Measurements from ENCODE around the gene LRP2.

Gene LRP2

DNA sequence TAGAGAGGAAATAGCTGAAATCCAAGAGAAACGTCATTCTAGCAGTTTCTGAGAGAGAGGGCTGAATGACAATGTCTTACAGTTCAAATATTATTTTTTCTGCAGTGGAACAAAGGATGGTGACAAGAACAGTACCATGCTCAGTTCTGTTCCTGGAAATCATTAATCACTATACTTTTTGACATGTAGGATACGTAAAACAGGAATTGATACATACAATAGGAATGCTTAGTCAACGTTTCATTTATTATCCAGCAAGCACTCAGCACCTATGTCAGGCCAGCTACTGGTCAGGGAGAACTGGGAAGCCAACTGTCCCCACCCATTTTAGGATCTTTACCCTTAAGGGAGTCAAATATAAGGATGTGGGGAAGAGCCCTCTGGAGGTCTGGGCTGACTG, 178.3 kb downstream of the LRP2 start:
- Histone ChIP-seq H2AFZ (ENCODE audit: low read depth, low read length) (no peak overlapping the region), H3K14ac (ENCODE audit: low read length in 2 of 2) (no peak overlapping the region), H2BK15ac (ENCODE audit: low read depth, poor library complexity, severe bottlenecking) (no peak overlapping the region), H4K91ac (ENCODE audit: low read length) (no peak overlapping the region), H3K36me3 (ENCODE audit: control insufficient read depth in 1 of 2, insufficient read depth in 2 of 2, low read depth in 1 of 2, low read length in 2 of 2) (no peaks in the 10 kb centered on the region), H3K9me3 (ENCODE audit: control insufficient read depth, low read length) (no peaks in the 10 kb centered on the region), H2BK120ac (ENCODE audit: low read depth, low read length) (no peak overlapping the region), H3K4me1 (ENCODE audit: control insufficient read depth, insufficient read depth, low read depth, low read length) (no peaks in the 10 kb centered on the region), H3K27ac (ENCODE audit: low read length, poor library complexity, severe bottlenecking) (no peak overlapping the region), H2BK5ac (ENCODE audit: low read depth, low read length, poor library complexity, severe bottlenecking) (no peak overlapping the region), H3K9ac (ENCODE audit: low read length) (no peak overlapping the region), H3K4ac (ENCODE audit: low read depth in 1 of 2, low read length in 2 of 2) (no peak overlapping the region), H3K4me3 (ENCODE audit: insufficient read depth in 1 of 2, low read depth in 1 of 2, low read length in 2 of 2) (no peak overlapping the region), H3K23ac (ENCODE audit: low read length in 2 of 2) (no peak overlapping the region), H4K8ac (ENCODE audit: low read length) (no peak overlapping the region), H3K27me3 (ENCODE audit: control insufficient read depth in 1 of 2, insufficient read depth in 1 of 2, low read length in 2 of 2) (no peaks in the 10 kb centered on the region), H3K18ac (ENCODE audit: low read depth in 1 of 2, low read length in 2 of 2) (no peak overlapping the region), H2BK12ac (ENCODE audit: low read length in 2 of 2) (no peak overlapping the region), H2AK5ac (ENCODE audit: low read length, severe bottlenecking) (no peak overlapping the region), H3K4me2 (ENCODE audit: low read length, poor library complexity, severe bottlenecking) (no peak overlapping the region), H3K79me1 (replicated peaks; ENCODE audit: low read length, poor library complexity, severe bottlenecking) (no peaks in the 10 kb centered on the region)
- DNase-seq, result no peak
- WGBS, result 80% methylated on average over 1 of the region's 3 CpGs

DNA sequence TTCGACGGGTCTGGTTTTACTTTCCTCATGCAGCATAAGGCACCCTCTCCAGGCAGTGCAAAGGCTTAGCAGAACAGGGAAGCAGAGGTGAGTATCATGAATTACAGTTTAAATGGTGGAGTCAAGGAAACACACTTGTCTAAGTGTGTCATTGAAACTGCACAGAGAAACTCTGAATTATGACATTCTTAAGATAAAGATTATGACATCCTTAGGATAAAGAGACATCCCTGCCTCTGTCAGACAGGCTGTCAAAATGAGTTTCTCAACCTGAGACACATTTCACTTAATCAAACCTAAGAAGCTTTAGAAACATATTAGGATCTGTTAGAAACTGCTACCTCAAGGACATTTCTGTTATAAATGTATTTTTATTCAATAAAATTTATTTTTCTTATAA, 179.8 kb downstream of the LRP2 start:
- no peak overlapping the region for H3K23ac ChIP-seq (ENCODE audit: low read length in 2 of 2)
- H2BK5ac ChIP-seq (ENCODE audit: low read depth, low read length, poor library complexity, severe bottlenecking), result no peak overlapping the region
- H3K18ac ChIP-seq (ENCODE audit: low read depth in 1 of 2, low read length in 2 of 2), result no peak overlapping the region
- no peaks in the 10 kb centered on the region for H3K79me1 ChIP-seq (replicated peaks; ENCODE audit: low read length, poor library complexity, severe bottlenecking)
- H2BK15ac ChIP-seq (ENCODE audit: low read depth, poor library complexity, severe bottlenecking), result no peak overlapping the region
- no peaks in the 10 kb centered on the region for H3K4me1 ChIP-seq (ENCODE audit: control insufficient read depth, insufficient read depth, low read depth, low read length)
- H2BK12ac ChIP-seq (ENCODE audit: low read length in 2 of 2), result no peak overlapping the region
- DNase-seq, result no peak
- 97% methylated on average over 2 of the region's 2 CpGs for WGBS
- no peaks in the 10 kb centered on the region for H3K27me3 ChIP-seq (ENCODE audit: control insufficient read depth in 1 of 2, insufficient read depth in 1 of 2, low read length in 2 of 2)
- no peaks in the 10 kb centered on the region for H3K36me3 ChIP-seq (ENCODE audit: control insufficient read depth in 1 of 2, insufficient read depth in 2 of 2, low read depth in 1 of 2, low read length in 2 of 2)
- no peak overlapping the region for H2AK5ac ChIP-seq (ENCODE audit: low read length, severe bottlenecking)
- H3K4me3 ChIP-seq (ENCODE audit: insufficient read depth in 1 of 2, low read depth in 1 of 2, low read length in 2 of 2), result no peak overlapping the region
- no peak overlapping the region for H3K27ac ChIP-seq (ENCODE audit: low read length, poor library complexity, severe bottlenecking)
- no peak overlapping the region for H3K14ac ChIP-seq (ENCODE audit: low read length in 2 of 2)
- no peak overlapping the region for H3K4me2 ChIP-seq (ENCODE audit: low read length, poor library complexity, severe bottlenecking)
- H4K91ac ChIP-seq (ENCODE audit: low read length), result no peak overlapping the region
- H3K4ac ChIP-seq (ENCODE audit: low read depth in 1 of 2, low read length in 2 of 2), result no peak overlapping the region
- no peaks in the 10 kb centered on the region for H3K9me3 ChIP-seq (ENCODE audit: control insufficient read depth, low read length)
- no peak overlapping the region for H3K9ac ChIP-seq (ENCODE audit: low read length)
- no peak overlapping the region for H4K8ac ChIP-seq (ENCODE audit: low read length)
- H2BK120ac ChIP-seq (ENCODE audit: low read depth, low read length), result no peak overlapping the region
- no peak overlapping the region for H2AFZ ChIP-seq (ENCODE audit: low read depth, low read length)

DNA sequence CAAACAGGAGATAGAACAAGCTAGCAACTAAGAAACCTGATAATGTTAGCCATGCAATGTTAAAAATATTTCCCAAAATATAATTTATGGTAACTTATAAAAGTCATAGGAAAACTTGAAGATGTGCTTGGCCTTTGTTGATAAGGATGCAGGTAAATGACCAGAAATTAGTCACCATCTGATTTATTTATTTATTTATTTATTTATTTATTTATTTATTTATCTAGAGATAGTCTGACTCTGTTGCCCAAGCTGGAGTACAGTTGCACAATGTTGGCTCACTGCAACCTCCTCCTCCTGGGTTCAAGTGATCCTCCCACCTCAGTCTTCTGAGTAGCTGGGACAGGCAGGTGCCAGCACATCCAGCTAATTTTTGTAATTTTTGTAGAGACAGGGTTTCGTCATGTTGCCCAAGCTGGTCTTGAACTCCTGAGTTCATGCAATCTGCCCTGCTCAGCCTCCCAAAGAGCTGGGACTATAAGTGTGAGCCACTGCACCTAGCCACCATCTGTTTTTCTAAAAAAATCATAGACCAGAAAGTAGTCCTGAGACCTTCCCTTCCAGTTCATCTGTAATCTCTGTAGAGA, 183.4 kb downstream of the LRP2 start:
- H3K18ac ChIP-seq (ENCODE audit: low read depth in 1 of 2, low read length in 2 of 2), result no peak overlapping the region
- no peak overlapping the region for H2BK120ac ChIP-seq (ENCODE audit: low read depth, low read length)
- no peak overlapping the region for H3K9ac ChIP-seq (ENCODE audit: low read length)
- no peak overlapping the region for H3K14ac ChIP-seq (ENCODE audit: low read length in 2 of 2)
- no peak overlapping the region for H3K27ac ChIP-seq (ENCODE audit: low read length, poor library complexity, severe bottlenecking)
- no peak for DNase-seq
- peaks cover 0 to 1% of the 10 kb centered on the region in 2 experiments for H3K27me3 ChIP-seq (ENCODE audit: control insufficient read depth in 1 of 2, insufficient read depth in 1 of 2, low read length in 2 of 2)
- H2AFZ ChIP-seq (ENCODE audit: low read depth, low read length), result no peak overlapping the region
- no peak overlapping the region for H2BK5ac ChIP-seq (ENCODE audit: low read depth, low read length, poor library complexity, severe bottlenecking)
- H3K23ac ChIP-seq (ENCODE audit: low read length in 2 of 2), result no peak overlapping the region
- no peak overlapping the region for H3K4ac ChIP-seq (ENCODE audit: low read depth in 1 of 2, low read length in 2 of 2)
- no peaks in the 10 kb centered on the region for H3K9me3 ChIP-seq (ENCODE audit: control insufficient read depth, low read length)
- H4K91ac ChIP-seq (ENCODE audit: low read length), result no peak overlapping the region
- no peaks in the 10 kb centered on the region for H3K4me1 ChIP-seq (ENCODE audit: control insufficient read depth, insufficient read depth, low read depth, low read length)
- WGBS, result 88% methylated on average over 1 of the region's 1 CpG
- no peaks in the 10 kb centered on the region for H3K79me1 ChIP-seq (replicated peaks; ENCODE audit: low read length, poor library complexity, severe bottlenecking)
- H3K4me3 ChIP-seq (ENCODE audit: insufficient read depth in 1 of 2, low read depth in 1 of 2, low read length in 2 of 2), result no peak overlapping the region
- no peak overlapping the region for H4K8ac ChIP-seq (ENCODE audit: low read length)
- H2BK15ac ChIP-seq (ENCODE audit: low read depth, poor library complexity, severe bottlenecking), result no peak overlapping the region
- H3K36me3 ChIP-seq (ENCODE audit: control insufficient read depth in 1 of 2, insufficient read depth in 2 of 2, low read depth in 1 of 2, low read length in 2 of 2), result no peaks in the 10 kb centered on the region
- H3K4me2 ChIP-seq (ENCODE audit: low read length, poor library complexity, severe bottlenecking), result no peak overlapping the region
- no peak overlapping the region for H2BK12ac ChIP-seq (ENCODE audit: low read length in 2 of 2)
- no peak overlapping the region for H2AK5ac ChIP-seq (ENCODE audit: low read length, severe bottlenecking)

GRCh38 chr2:169178364-169178763, 184.0 kb downstream of the LRP2 start:
- Histone ChIP-seq H4K91ac (ENCODE audit: low read length) (no peak overlapping the region), H3K4me1 (ENCODE audit: control insufficient read depth, insufficient read depth, low read depth, low read length) (no peaks in the 10 kb centered on the region), H2AK5ac (ENCODE audit: low read length, severe bottlenecking) (no peak overlapping the region), H3K79me1 (replicated peaks; ENCODE audit: low read length, poor library complexity, severe bottlenecking) (no peaks in the 10 kb centered on the region), H2BK120ac (ENCODE audit: low read depth, low read length) (no peak overlapping the region), H3K9me3 (ENCODE audit: control insufficient read depth, low read length) (no peaks in the 10 kb centered on the region), H3K18ac (ENCODE audit: low read depth in 1 of 2, low read length in 2 of 2) (no peak overlapping the region), H3K14ac (ENCODE audit: low read length in 2 of 2) (no peak overlapping the region), H2AFZ (ENCODE audit: low read depth, low read length) (no peak overlapping the region), H3K27me3 (ENCODE audit: control insufficient read depth in 1 of 2, insufficient read depth in 1 of 2, low read length in 2 of 2) (peaks cover 0 to 6% of the 10 kb centered on the region in 2 experiments), H2BK12ac (ENCODE audit: low read length in 2 of 2) (no peak overlapping the region), H3K36me3 (ENCODE audit: control insufficient read depth in 1 of 2, insufficient read depth in 2 of 2, low read depth in 1 of 2, low read length in 2 of 2) (no peaks in the 10 kb centered on the region), H4K8ac (ENCODE audit: low read length) (no peak overlapping the region), H3K4ac (ENCODE audit: low read depth in 1 of 2, low read length in 2 of 2) (no peak overlapping the region), H3K4me3 (ENCODE audit: insufficient read depth in 1 of 2, low read depth in 1 of 2, low read length in 2 of 2) (no peak overlapping the region), H3K23ac (ENCODE audit: low read length in 2 of 2) (no peak overlapping the region), H2BK15ac (ENCODE audit: low read depth, poor library complexity, severe bottlenecking) (no peak overlapping the region), H3K9ac (ENCODE audit: low read length) (no peak overlapping the region), H3K4me2 (ENCODE audit: low read length, poor library complexity, severe bottlenecking) (no peak overlapping the region), H2BK5ac (ENCODE audit: low read depth, low read length, poor library complexity, severe bottlenecking) (no peak overlapping the region), H3K27ac (ENCODE audit: low read length, poor library complexity, severe bottlenecking) (no peak overlapping the region)
- 66% methylated on average over 5 of the region's 5 CpGs for whole genome bisulfite sequencing
- no peak for DNase-seq
